Activated naive CD4-positive, alpha-beta T cell treated with anti-CD3 and anti-CD28 coated beads, Interleukin-2, amount 50 U/mL, for 72 hours (primary cell): ENCODE measurements around the gene TRIM38. TPM values are rescaled to one million over a fixed set of nuclear protein-coding genes. Genes with fewer than 3 reads are reported as not detected.
"Not testable (repeated sequence)": the region's sequence is repeated elsewhere in the genome, so short reads cannot be mapped to it uniquely, and the experiment has no call there.

Experiments
- ATAC-seq, 2 donors: fragments of 150-1000 bp; cut with Tn5 transposase; 2 replicates each; pipeline ENCODE4 v1.10.0; 2021; ENCODE audit warnings: mild to moderate bottlenecking in 2 of 2, moderate library complexity in 2 of 2
- DNase-seq, 2 donors: peaks; one replicate each; pipeline ENCODE4 v3.0.0; 2021 to 2022; ENCODE audit warnings: low spot score in 2 of 2
- H3K27ac Mint-ChIP-seq, 2 donors: one replicate each; pipeline ENCODE4 v1.8.0; 2022; ENCODE audit warnings: mild to moderate bottlenecking in 2 of 2, mixed read lengths in 2 of 2
- H3K36me3 Mint-ChIP-seq, 2 donors: one replicate each; pipeline ENCODE4 v1.8.0; 2022; ENCODE audit warnings: mixed read lengths in 2 of 2
- H3K9me3 Mint-ChIP-seq, 2 donors: one replicate each; pipeline ENCODE4 v1.8.0; 2022; ENCODE audit warnings: mixed read lengths in 2 of 2
- total RNA-seq, 2 donors: library from RNA; stranded (reverse); gene quantifications; one replicate each; pipeline ENCODE4 v1.2.3, GENCODE V29; 2022

The TRIM38 gene
- total RNA-seq, 2 donors from 2014 or later = 37.7 to 39.8 TPM

- Mint-ChIP-seq H3K36me3 (peaks cover 29 to 71% of the 10 kb centered on the region in 2 donors), H3K27ac (peak overlapping the region; percentile 37 to 80), H3K9me3 (peaks cover 0 to 5% of the 10 kb centered on the region in 2 donors)
- ATAC-seq (peak in 1 of 2 donors; percentile 56), DNase-seq (no peak)
These were observed 19.1 kb downstream of the TRIM38 start for GRCh38 chr6:25981568-25982263.

- ATAC-seq = no peak
- H3K27ac Mint-ChIP-seq = no peak overlapping the region
- peaks cover 0 to 5% of the 10 kb centered on the region in 2 donors for H3K9me3 Mint-ChIP-seq
- peaks cover 30 to 74% of the 10 kb centered on the region in 2 donors for H3K36me3 Mint-ChIP-seq
- no peak for DNase-seq
These were observed 21.7 kb downstream of the TRIM38 start for GRCh38 chr6:25984265-25984664.

- no peak for ATAC-seq
- no peaks in the 10 kb centered on the region for H3K9me3 Mint-ChIP-seq
- no peak for DNase-seq
- peaks cover 15 to 44% of the 10 kb centered on the region in 2 donors for H3K36me3 Mint-ChIP-seq
- no peak overlapping the region for H3K27ac Mint-ChIP-seq
These were observed 25.2 kb downstream of the TRIM38 start for GRCh38 chr6:25987845-25988244.

- Mint-ChIP-seq H3K9me3 (no peaks in the 10 kb centered on the region), H3K36me3 (peaks cover 6 to 25% of the 10 kb centered on the region in 2 donors), H3K27ac (no peak overlapping the region)
- ATAC-seq (no peak), DNase-seq (no peak)
These were observed 27.7 kb downstream of the TRIM38 start for GRCh38 chr6:25990172-25990873.

DNA sequence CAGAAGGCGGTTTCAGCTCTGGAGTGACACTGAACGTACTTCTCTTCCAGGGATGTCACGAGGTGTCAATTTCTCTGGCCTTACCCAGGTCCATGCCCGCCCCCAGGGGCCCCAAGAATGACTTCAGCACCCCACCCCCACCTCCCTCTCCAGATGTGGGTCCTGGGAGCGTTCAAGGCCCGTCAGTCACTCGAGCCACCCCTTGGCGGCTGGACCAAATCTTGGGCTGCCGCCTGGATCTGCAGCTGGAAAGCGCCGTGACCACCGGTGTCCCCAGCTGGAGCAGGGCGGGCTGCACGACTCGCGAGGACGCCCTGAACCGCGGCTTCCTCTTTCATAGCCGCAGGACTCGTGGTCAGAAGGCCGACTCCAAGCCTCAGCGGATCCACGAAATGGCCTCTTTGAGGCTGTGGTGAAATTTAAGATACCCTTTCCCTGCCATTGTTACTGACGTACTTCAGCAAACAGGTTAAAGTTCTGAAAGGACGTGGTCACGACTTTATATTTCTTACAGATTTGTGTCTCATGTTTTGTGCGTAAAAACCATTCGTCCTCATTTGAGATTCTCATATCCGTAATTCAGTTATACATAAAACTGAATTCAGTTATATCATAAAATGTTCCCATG lies 29.3 kb downstream of the TRIM38 start:
- H3K27ac Mint-ChIP-seq = peak overlapping the region; percentile 89 to 96
- DNase-seq (peak; percentile 38 to 75), ATAC-seq (peak; percentile 40 to 69)
- no peaks in the 10 kb centered on the region for H3K9me3 Mint-ChIP-seq
- peaks cover 6 to 14% of the 10 kb centered on the region in 2 donors for H3K36me3 Mint-ChIP-seq

DNA sequence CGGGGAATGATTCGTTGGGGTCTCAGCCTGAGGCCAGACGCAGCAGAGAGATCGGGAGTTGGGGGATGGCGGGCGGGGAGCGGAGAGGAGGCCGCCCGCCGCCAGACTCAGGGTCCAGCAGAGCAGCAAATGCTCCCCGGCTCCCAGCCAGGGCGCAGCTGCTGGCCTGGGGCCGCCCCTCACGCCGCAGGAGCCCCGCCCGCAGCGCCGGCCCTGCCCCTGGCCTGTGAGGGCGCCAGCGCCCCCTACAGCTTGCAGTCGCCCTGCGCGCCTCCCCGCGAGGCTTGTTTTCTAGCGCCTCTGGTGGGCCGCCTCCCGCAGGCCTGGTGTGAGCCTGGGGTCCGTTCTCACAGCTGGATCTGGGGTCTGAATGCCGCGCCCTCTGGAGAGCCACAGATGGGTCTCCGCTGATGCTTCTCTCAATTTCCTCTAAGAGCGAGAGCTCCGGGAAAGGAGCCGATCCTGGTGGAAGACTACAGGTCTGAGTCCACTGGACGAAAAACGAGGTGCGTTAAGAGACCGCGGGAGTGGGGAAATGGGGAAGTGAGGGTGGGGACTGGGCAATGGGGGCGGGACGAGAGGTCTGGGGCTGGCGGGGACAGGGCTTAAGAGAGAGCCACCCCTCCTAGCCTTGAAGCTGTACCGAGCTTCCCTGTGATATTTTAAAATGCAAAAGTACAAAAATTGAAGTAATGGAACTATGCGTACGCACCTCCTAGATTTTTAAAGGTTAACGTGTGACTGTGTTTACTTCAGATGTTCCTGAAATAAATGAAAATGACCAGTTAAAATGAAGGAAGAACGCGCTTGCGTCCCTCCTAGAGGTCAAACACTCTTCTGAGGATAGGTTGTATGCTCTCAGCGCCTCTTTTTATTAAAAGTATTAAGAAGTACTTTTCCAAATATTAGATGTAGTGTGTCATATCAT lies 30.1 kb downstream of the TRIM38 start:
- peaks cover 4 to 7% of the 10 kb centered on the region in 2 donors for H3K36me3 Mint-ChIP-seq
- peak; percentile 95 to 99 for DNase-seq
- no peaks in the 10 kb centered on the region for H3K9me3 Mint-ChIP-seq
- ATAC-seq = peak; percentile 93 to 94
- H3K27ac Mint-ChIP-seq = peak overlapping the region; percentile 95 to 96

GRCh38 chr6:25993341-25993684 lies 30.7 kb downstream of the TRIM38 start:
- not testable (repeated sequence) for ATAC-seq, DNase-seq, H3K9me3 Mint-ChIP-seq, H3K36me3 Mint-ChIP-seq
- peak overlapping the region; percentile 95 to 96 for H3K27ac Mint-ChIP-seq

- no peak for DNase-seq
- no peak for ATAC-seq
- Mint-ChIP-seq H3K27ac (no peak overlapping the region), H3K36me3 (peaks cover 6% of the 10 kb centered on the region in 2 donors), H3K9me3 (no peaks in the 10 kb centered on the region)
These were observed 32.9 kb downstream of the TRIM38 start for GRCh38 chr6:25995507-25995906.

GRCh38 chr6:25997921-25998320 lies 35.3 kb downstream of the TRIM38 start:
- ATAC-seq (no peak), DNase-seq (no peak)
- H3K9me3 Mint-ChIP-seq = no peaks in the 10 kb centered on the region
- H3K27ac Mint-ChIP-seq = no peak overlapping the region
- H3K36me3 Mint-ChIP-seq = peaks cover 6% of the 10 kb centered on the region in 2 donors

GRCh38 chr6:25998379-25998778 lies 35.8 kb downstream of the TRIM38 start:
- no peak for ATAC-seq
- no peaks in the 10 kb centered on the region for H3K9me3 Mint-ChIP-seq

GRCh38 chr6:25999225-25999624 lies 36.6 kb downstream of the TRIM38 start:
- not testable (repeated sequence) for DNase-seq, H3K9me3 Mint-ChIP-seq, ATAC-seq, H3K27ac Mint-ChIP-seq, H3K36me3 Mint-ChIP-seq

More at GRCh38 chr6:25998379-25998778, 35.8 kb downstream of the TRIM38 start:
- no peak for DNase-seq
- no peak overlapping the region for H3K27ac Mint-ChIP-seq
- H3K36me3 Mint-ChIP-seq = peaks cover 6% of the 10 kb centered on the region in 2 donors

GRCh38 chr6:26000366-26001144 lies 38.0 kb downstream of the TRIM38 start:
- DNase-seq = no peak
- Mint-ChIP-seq H3K36me3 (peaks cover 6% of the 10 kb centered on the region in 2 donors), H3K9me3 (no peaks in the 10 kb centered on the region), H3K27ac (no peak overlapping the region)
- no peak for ATAC-seq

- peak in 1 of 2 donors; percentile 60 for DNase-seq
- Mint-ChIP-seq H3K27ac (no peak overlapping the region), H3K9me3 (no peaks in the 10 kb centered on the region), H3K36me3 (peaks cover under 1% of the 10 kb centered on the region in 2 donors)
- ATAC-seq = no peak
These were observed 40.6 kb downstream of the TRIM38 start for GRCh38 chr6:26003102-26003694.

GRCh38 chr6:26006086-26006939 lies 43.7 kb downstream of the TRIM38 start:
- ATAC-seq = no peak
- no peak overlapping the region for H3K27ac Mint-ChIP-seq

GRCh38 chr6:26006940-26007305 lies 44.3 kb downstream of the TRIM38 start:
- DNase-seq, H3K36me3 Mint-ChIP-seq, ATAC-seq, H3K9me3 Mint-ChIP-seq: not testable (repeated sequence)
- peak overlapping the region in 1 of 2 donors; percentile 77 for H3K27ac Mint-ChIP-seq

More at GRCh38 chr6:26006086-26006939, 43.7 kb downstream of the TRIM38 start:
- Mint-ChIP-seq H3K36me3 (no peaks in the 10 kb centered on the region), H3K9me3 (no peaks in the 10 kb centered on the region)
- DNase-seq = no peak
